ENCODE data around the gene STON1.
"Not testable (repeated sequence)": the region's sequence is repeated elsewhere in the genome, so short reads cannot be mapped to it uniquely, and the experiment has no call there.

STON1 gene

DNA sequence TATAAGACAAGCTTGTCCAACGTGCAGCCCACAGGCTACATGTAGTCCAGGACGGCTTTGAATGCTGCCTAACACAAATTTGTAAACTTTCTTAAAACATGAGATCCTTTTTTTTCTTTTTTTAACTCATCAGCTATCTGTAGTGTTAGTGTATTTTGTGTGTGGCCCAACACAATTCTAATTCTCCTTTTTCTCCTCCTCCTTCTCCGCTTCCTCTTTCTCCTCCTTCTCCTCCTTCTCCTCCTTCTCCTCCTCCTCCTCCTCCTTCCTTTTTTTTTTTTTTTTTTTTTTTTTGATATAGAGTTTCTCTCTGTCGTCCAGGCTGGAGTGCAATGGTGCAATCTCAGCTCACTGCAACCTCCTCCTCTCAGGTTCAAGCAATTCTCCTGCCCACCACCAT is 48.4 kb downstream of the STON1 start:
- Histone ChIP-seq H3K9me3 (ENCODE audit: control insufficient read depth, low read depth, low read length) (no peaks in the 10 kb centered on the region), H3K36me3 (ENCODE audit: control insufficient read depth, low read depth, low read length) (no peaks in the 10 kb centered on the region), H3K27me3 (ENCODE audit: control insufficient read depth, insufficient read depth, low read length) (no peaks in the 10 kb centered on the region), H3K27ac (ENCODE audit: low read length) (no peak overlapping the region), H3K4me1 (ENCODE audit: control insufficient read depth, low read depth, low read length) (no peaks in the 10 kb centered on the region), H3K9ac (ENCODE audit: low read length) (no peak overlapping the region), H3K4me3 (ENCODE audit: low read length) (no peak overlapping the region)

DNA sequence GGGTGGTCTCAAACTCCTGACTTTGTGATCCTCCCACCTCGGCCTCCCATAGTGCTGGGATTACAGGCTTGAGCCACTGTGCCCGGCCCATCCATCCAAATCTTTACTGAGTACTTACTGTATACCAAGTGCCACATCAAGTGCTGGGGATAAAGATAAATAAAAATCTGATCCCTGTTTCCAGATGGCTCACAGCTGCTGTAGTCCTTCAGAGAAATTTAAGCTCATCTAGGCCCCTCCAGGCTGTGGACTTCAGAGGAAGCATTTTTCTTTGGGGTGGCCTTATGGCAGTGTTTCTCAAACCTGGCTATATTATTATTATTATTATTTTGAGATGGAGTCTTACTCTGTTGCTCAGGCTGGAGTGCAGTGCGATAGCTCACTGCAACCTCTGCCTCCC is 54.0 kb downstream of the STON1 start:
- no peak overlapping the region for H3K9ac ChIP-seq (ENCODE audit: low read length)
- no peak overlapping the region for H3K27ac ChIP-seq (ENCODE audit: low read length)
- H3K9me3 ChIP-seq (ENCODE audit: control insufficient read depth, low read depth, low read length), result no peaks in the 10 kb centered on the region
- peaks cover 16% of the 10 kb centered on the region for H3K4me1 ChIP-seq (ENCODE audit: control insufficient read depth, low read depth, low read length)
- H3K27me3 ChIP-seq (ENCODE audit: control insufficient read depth, insufficient read depth, low read length), result peaks cover 8% of the 10 kb centered on the region
- no peaks in the 10 kb centered on the region for H3K36me3 ChIP-seq (ENCODE audit: control insufficient read depth, low read depth, low read length)
- no peak overlapping the region for H3K4me3 ChIP-seq (ENCODE audit: low read length)

DNA sequence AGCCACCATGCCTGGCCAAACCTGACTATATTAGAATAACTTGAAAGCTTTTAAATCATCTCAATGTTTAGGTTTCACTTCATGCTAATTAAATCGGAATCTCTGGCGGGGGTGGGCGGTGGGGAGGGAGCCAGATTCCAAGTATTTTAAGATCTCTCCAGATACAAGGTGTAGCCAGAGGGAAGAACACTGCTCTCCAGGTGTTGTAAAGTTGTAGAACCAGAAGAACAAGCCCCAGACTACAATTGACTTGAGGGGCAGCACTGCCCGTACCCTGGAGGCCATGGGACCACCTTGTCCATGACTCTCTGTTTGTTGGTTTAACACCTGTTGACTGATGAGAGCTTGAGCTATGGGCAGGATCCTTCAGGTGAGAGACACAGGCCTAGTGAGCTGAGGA is 54.6 kb downstream of the STON1 start:
- Histone ChIP-seq H3K4me1 (ENCODE audit: control insufficient read depth, low read depth, low read length) (peaks cover 19% of the 10 kb centered on the region), H3K9me3 (ENCODE audit: control insufficient read depth, low read depth, low read length) (no peaks in the 10 kb centered on the region), H3K27ac (ENCODE audit: low read length) (no peak overlapping the region), H3K36me3 (ENCODE audit: control insufficient read depth, low read depth, low read length) (no peaks in the 10 kb centered on the region), H3K9ac (ENCODE audit: low read length) (no peak overlapping the region), H3K4me3 (ENCODE audit: low read length) (no peak overlapping the region), H3K27me3 (ENCODE audit: control insufficient read depth, insufficient read depth, low read length) (peaks cover 8% of the 10 kb centered on the region)

DNA sequence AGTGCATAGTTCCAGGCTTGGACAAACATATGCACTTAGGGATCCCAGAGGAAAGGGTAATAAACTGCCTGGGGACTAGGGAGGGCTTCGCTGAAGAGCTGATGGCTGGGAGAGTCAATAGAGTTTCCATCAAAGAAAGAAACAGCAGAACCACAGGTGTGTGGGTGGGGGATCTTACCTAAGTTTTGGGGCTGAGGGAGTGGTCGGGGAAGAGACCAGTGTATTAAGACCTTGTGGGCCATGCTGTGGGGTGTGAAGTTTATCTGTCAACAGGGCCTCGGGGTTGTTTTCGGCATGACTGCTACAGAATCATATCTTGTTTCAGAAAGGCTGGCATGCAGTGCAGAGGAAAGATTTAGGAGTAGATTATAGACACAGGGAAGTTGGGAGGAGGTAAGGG is 56.5 kb downstream of the STON1 start:
- Histone ChIP-seq H3K27me3 (ENCODE audit: control insufficient read depth, insufficient read depth, low read length) (peaks cover 8% of the 10 kb centered on the region), H3K9me3 (ENCODE audit: control insufficient read depth, low read depth, low read length) (no peaks in the 10 kb centered on the region), H3K9ac (ENCODE audit: low read length) (no peak overlapping the region), H3K4me1 (ENCODE audit: control insufficient read depth, low read depth, low read length) (peaks cover 19% of the 10 kb centered on the region), H3K4me3 (ENCODE audit: low read length) (no peak overlapping the region), H3K36me3 (ENCODE audit: control insufficient read depth, low read depth, low read length) (no peaks in the 10 kb centered on the region), H3K27ac (ENCODE audit: low read length) (no peak overlapping the region)

DNA sequence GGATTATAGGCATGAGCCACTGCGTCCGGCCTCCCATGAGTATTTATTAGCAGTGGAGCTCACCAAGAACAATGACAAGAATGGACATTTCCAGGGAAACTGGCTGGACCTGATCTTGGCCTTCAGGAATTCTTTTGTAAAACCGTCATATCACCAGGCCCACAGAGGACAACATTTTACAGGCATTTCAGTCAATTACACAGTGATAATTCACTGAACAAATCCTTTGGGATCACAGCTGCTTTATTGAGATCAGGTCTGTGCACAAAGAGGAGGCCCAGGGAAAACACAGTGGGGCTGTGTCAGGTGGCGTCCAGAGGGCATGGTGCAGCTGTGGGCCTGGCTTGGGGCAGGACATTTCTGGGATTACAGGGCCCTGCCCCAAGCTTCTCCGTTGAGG is 57.6 kb downstream of the STON1 start:
- H3K27me3 ChIP-seq (ENCODE audit: control insufficient read depth, insufficient read depth, low read length), result peaks cover 8% of the 10 kb centered on the region
- H3K4me1 ChIP-seq (ENCODE audit: control insufficient read depth, low read depth, low read length), result peaks cover 19% of the 10 kb centered on the region
- H3K4me3 ChIP-seq (ENCODE audit: low read length), result no peak overlapping the region
- H3K36me3 ChIP-seq (ENCODE audit: control insufficient read depth, low read depth, low read length), result no peaks in the 10 kb centered on the region
- no peak overlapping the region for H3K9ac ChIP-seq (ENCODE audit: low read length)
- no peaks in the 10 kb centered on the region for H3K9me3 ChIP-seq (ENCODE audit: control insufficient read depth, low read depth, low read length)
- H3K27ac ChIP-seq (ENCODE audit: low read length), result no peak overlapping the region

DNA sequence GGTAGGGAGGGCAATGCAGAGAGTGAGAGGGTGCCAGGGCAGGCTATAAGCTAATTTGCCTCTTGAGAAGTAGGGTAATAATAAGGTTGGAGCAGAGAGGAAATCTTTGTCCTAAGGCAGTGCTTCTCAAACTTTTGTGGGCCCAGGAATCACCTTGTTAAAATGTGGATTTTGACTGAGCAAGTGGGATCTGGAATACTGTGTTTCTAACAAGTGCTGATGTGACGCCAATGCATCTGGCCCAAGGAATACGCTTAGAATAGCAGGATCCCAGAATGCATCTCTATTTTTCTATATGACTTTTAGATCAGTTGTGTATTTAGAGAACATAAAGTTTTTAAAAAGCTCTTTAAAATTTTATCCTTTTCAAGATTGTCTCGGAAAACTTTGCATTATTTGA is 58.0 kb downstream of the STON1 start:
- Histone ChIP-seq H3K9ac (ENCODE audit: low read length) (no peak overlapping the region), H3K4me1 (ENCODE audit: control insufficient read depth, low read depth, low read length) (peaks cover 19% of the 10 kb centered on the region), H3K27ac (ENCODE audit: low read length) (no peak overlapping the region), H3K9me3 (ENCODE audit: control insufficient read depth, low read depth, low read length) (no peaks in the 10 kb centered on the region), H3K36me3 (ENCODE audit: control insufficient read depth, low read depth, low read length) (no peaks in the 10 kb centered on the region), H3K4me3 (ENCODE audit: low read length) (no peak overlapping the region), H3K27me3 (ENCODE audit: control insufficient read depth, insufficient read depth, low read length) (peaks cover 8% of the 10 kb centered on the region)

DNA sequence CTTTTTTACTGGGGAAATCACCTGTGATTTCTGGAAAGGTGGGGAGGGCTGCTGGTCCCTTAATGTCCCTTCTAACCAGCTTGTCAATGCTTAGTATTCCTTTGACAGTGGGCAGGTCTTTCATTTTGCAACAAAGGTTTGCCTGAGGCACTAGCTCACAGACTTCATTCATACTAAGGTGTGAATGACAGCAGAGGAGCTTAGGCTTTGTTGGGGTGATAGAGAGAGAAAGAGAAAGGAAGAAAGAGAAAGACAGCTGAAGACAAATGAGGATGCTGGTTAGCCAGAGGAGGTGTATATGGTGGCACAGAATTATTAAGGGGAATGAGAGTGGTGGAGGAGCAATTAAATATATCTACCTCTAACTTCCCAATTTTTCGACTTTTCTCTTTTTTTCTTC is 58.8 kb downstream of the STON1 start:
- Histone ChIP-seq H3K9me3 (ENCODE audit: control insufficient read depth, low read depth, low read length) (no peaks in the 10 kb centered on the region), H3K4me3 (ENCODE audit: low read length) (no peak overlapping the region), H3K27ac (ENCODE audit: low read length) (no peak overlapping the region), H3K36me3 (ENCODE audit: control insufficient read depth, low read depth, low read length) (no peaks in the 10 kb centered on the region), H3K9ac (ENCODE audit: low read length) (no peak overlapping the region), H3K27me3 (ENCODE audit: control insufficient read depth, insufficient read depth, low read length) (peaks cover 8% of the 10 kb centered on the region), H3K4me1 (ENCODE audit: control insufficient read depth, low read depth, low read length) (peaks cover 19% of the 10 kb centered on the region)

DNA sequence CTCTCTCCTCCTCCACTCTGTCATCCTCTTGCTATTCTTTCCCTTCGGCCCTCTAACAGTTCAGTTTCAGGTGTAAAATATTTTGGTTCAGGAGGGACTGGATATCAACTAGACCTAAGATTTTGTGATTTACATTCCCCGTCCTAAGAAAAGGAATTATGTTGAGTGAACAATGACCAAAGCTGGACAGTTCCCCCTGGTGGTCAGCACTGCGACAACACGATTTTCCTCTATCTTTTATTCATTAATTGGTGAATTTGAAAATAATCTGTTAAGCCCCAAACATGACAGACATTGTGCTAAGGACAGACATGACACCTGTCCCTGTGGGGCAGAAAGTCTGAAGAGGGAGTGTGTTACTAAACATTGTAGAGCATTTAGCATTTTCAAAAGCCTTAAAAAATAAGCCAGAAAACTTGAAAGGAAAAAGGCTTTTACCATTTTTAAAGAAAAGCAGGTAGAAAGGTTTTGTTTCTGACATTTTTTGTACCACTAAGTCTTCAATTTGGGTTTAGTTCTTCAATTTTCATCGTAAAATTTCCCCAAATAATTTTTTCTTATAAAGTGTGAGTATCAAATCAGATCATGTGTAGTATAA is 59.3 kb downstream of the STON1 start:
- Histone ChIP-seq H3K36me3 (ENCODE audit: control insufficient read depth, low read depth, low read length) (no peaks in the 10 kb centered on the region), H3K4me3 (ENCODE audit: low read length) (no peak overlapping the region), H3K9me3 (ENCODE audit: control insufficient read depth, low read depth, low read length) (no peaks in the 10 kb centered on the region), H3K27me3 (ENCODE audit: control insufficient read depth, insufficient read depth, low read length) (peaks cover 8% of the 10 kb centered on the region), H3K27ac (ENCODE audit: low read length) (no peak overlapping the region), H3K4me1 (ENCODE audit: control insufficient read depth, low read depth, low read length) (peaks cover 19% of the 10 kb centered on the region), H3K9ac (ENCODE audit: low read length) (no peak overlapping the region)

GRCh38 chr2:48590017-48590416 is 60.1 kb downstream of the STON1 start:
- no peaks in the 10 kb centered on the region for H3K36me3 ChIP-seq (ENCODE audit: control insufficient read depth, low read depth, low read length)
- no peaks in the 10 kb centered on the region for H3K9me3 ChIP-seq (ENCODE audit: control insufficient read depth, low read depth, low read length)
- no peak overlapping the region for H3K27ac ChIP-seq (ENCODE audit: low read length)
- H3K27me3 ChIP-seq (ENCODE audit: control insufficient read depth, insufficient read depth, low read length), result peaks cover 8% of the 10 kb centered on the region
- no peak overlapping the region for H3K9ac ChIP-seq (ENCODE audit: low read length)
- no peak overlapping the region for H3K4me3 ChIP-seq (ENCODE audit: low read length)
- peaks cover 15% of the 10 kb centered on the region for H3K4me1 ChIP-seq (ENCODE audit: control insufficient read depth, low read depth, low read length)

- no peak overlapping the region for H3K9ac ChIP-seq (ENCODE audit: low read length)
- no peaks in the 10 kb centered on the region for H3K36me3 ChIP-seq (ENCODE audit: control insufficient read depth, low read depth, low read length)
- H3K9me3 ChIP-seq (ENCODE audit: control insufficient read depth, low read depth, low read length), result no peaks in the 10 kb centered on the region
- no peak overlapping the region for H3K4me3 ChIP-seq (ENCODE audit: low read length)
- no peaks in the 10 kb centered on the region for H3K27me3 ChIP-seq (ENCODE audit: control insufficient read depth, insufficient read depth, low read length)
- no peak overlapping the region for H3K27ac ChIP-seq (ENCODE audit: low read length)
- H3K4me1 ChIP-seq (ENCODE audit: control insufficient read depth, low read depth, low read length), result peaks cover 4% of the 10 kb centered on the region
Measured at GRCh38 chr2:48592067-48592466, 62.1 kb downstream of the STON1 start.

- not testable (repeated sequence) for H3K27ac ChIP-seq (ENCODE audit: low read length); H3K4me1 ChIP-seq (ENCODE audit: control insufficient read depth, low read depth, low read length); H3K9ac ChIP-seq (ENCODE audit: low read length); H3K27me3 ChIP-seq (ENCODE audit: control insufficient read depth, insufficient read depth, low read length); H3K4me3 ChIP-seq (ENCODE audit: low read length); H3K9me3 ChIP-seq (ENCODE audit: control insufficient read depth, low read depth, low read length); H3K36me3 ChIP-seq (ENCODE audit: control insufficient read depth, low read depth, low read length)
Measured at GRCh38 chr2:48596751-48597150, 66.8 kb downstream of the STON1 start.

DNA sequence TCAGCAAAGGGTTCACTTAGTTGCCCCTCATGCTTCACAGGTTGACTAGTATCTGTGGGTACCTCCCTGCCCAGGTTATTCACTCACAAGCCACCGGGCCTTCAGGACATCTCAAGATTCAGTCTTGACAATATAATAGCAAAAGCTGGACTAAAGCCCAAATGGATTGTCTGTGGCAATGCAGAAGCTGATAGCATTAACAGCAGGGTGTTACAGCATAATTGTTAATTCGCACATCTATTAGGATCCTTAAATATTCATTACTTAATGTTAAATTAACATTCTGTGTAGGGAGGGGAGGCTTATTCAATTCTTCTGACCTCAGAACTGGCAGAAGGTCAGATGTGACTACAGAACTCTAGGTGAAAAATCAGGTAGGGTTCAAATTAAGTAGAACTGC is 67.5 kb downstream of the STON1 start:
- Histone ChIP-seq H3K9ac (ENCODE audit: low read length) (no peak overlapping the region), H3K36me3 (ENCODE audit: control insufficient read depth, low read depth, low read length) (no peaks in the 10 kb centered on the region), H3K27ac (ENCODE audit: low read length) (no peak overlapping the region), H3K27me3 (ENCODE audit: control insufficient read depth, insufficient read depth, low read length) (no peaks in the 10 kb centered on the region), H3K9me3 (ENCODE audit: control insufficient read depth, low read depth, low read length) (no peaks in the 10 kb centered on the region), H3K4me1 (ENCODE audit: control insufficient read depth, low read depth, low read length) (no peaks in the 10 kb centered on the region), H3K4me3 (ENCODE audit: low read length) (no peak overlapping the region)

All from iPS-18a (cell line).